Hematopoietic multipotent progenitor cell (in vitro differentiated cells): Measurements from ENCODE around the gene ADAMTSL4. TPM values are rescaled to one million over a fixed set of nuclear protein-coding genes. Genes with fewer than 3 reads are reported as not detected.
A peak's percentile ranks its signal among the peaks of the same experiment; 100 is the strongest.

Experiments used
- DNase-seq, 3 donors: peaks; one replicate each; pipeline ENCODE4 v3.0.0-alpha.2; 2011 to 2015; ENCODE audit warnings: low read depth in 2 of 3, low spot score in 2 of 3
- total RNA-seq: library from RNA; depleted of rRNA; stranded (reverse); fragments of >200 nt; gene quantifications from one replicate; pipeline ENCODE4 v1.2.3, GENCODE V29; 2012

ADAMTSL4 gene
- 10.5 TPM for total RNA-seq

- peak in 2 of 3 donors; percentile 46 to 48 for DNase-seq
These were observed at the start of gene ADAMTSL4 for GRCh38 chr1:150548632-150549495. TSS of gene ADAMTSL4 (plus strand) at chr1:150549408. CDS start at chr1:150552289, 2,881 bp downstream.

- no peak for DNase-seq
These were observed 43.8 kb upstream of the ADAMTSL4 start for GRCh38 chr1:150505431-150505830.

- DNase-seq: peak in 1 of 3 donors; percentile 14
These were observed 41.0 kb upstream of the ADAMTSL4 start, which contains the start of gene ECM1 for GRCh38 chr1:150507912-150508864. TSS of gene ECM1 (plus strand) at chr1:150508109. CDS start at chr1:150508210, 101 bp downstream.

- DNase-seq: no peak
These were observed 40.2 kb upstream of the ADAMTSL4 start for GRCh38 chr1:150508982-150509381.

GRCh38 chr1:150511551-150511950 lies 37.7 kb upstream of the ADAMTSL4 start:
- no peak for DNase-seq

GRCh38 chr1:150511985-150512660 lies 37.1 kb upstream of the ADAMTSL4 start:
- DNase-seq: no peak

GRCh38 chr1:150512846-150513245 lies 36.4 kb upstream of the ADAMTSL4 start:
- no peak for DNase-seq

- DNase-seq: no peak
These were observed 35.8 kb upstream of the ADAMTSL4 start for GRCh38 chr1:150513351-150513791.

- no peak for DNase-seq
These were observed 34.9 kb upstream of the ADAMTSL4 start for GRCh38 chr1:150514260-150514659.

GRCh38 chr1:150514913-150515327 lies 34.3 kb upstream of the ADAMTSL4 start:
- no peak for DNase-seq

- DNase-seq: peak; percentile 76 to 93 (median 90)
These were observed 33.7 kb upstream of the ADAMTSL4 start, which contains the start of gene FALEC for GRCh38 chr1:150515328-150516049. TSS of gene FALEC (plus strand) at chr1:150515752.

GRCh38 chr1:150516050-150516591 lies 33.1 kb upstream of the ADAMTSL4 start:
- peak in 1 of 3 donors; percentile 16 for DNase-seq

GRCh38 chr1:150516616-150517015 lies 32.6 kb upstream of the ADAMTSL4 start:
- DNase-seq: peak in 2 of 3 donors; percentile 17 to 33

GRCh38 chr1:150521196-150521968 lies 27.8 kb upstream of the ADAMTSL4 start:
- no peak for DNase-seq

GRCh38 chr1:150525348-150525747 lies 23.9 kb upstream of the ADAMTSL4 start:
- DNase-seq: no peak

- no peak for DNase-seq
These were observed 21.0 kb upstream of the ADAMTSL4 start for GRCh38 chr1:150528196-150528595.

- DNase-seq: no peak
These were observed 20.2 kb upstream of the ADAMTSL4 start for GRCh38 chr1:150529017-150529416.

- DNase-seq: no peak
These were observed 18.6 kb upstream of the ADAMTSL4 start for GRCh38 chr1:150530491-150531159.
